Measurements from ENCODE around the gene HOXB8. TPM values are rescaled to one million over a fixed set of nuclear protein-coding genes. Genes with fewer than 3 reads are reported as not detected.

The HOXB8 gene
- total RNA-seq, 1 experiment from 2014 or later: 0.70 TPM

DNA sequence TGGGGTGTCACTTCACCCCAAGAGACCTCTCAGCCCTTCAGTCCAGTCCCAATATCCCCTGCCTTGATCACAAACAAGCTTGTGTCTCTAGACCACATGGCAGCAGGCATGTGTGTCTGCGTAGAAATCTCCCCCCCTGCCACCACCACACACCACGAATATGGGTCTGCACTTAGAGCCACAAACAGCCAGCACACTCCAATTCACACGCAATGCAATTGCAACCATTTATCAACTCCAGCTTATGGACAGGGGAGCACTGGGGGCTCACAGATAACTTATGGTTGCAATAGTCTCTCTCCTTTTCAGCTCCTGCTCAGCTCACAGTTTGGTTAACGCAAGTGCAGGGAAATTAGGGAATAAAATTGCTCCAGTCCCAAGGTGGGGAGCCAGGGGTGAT is 8.5 kb upstream of the HOXB8 start:
- BruUV-seq (replicated peaks): no TSS peak
- no peak overlapping the region for H3K4me2 ChIP-seq
- peaks cover 5% of the 10 kb centered on the region; the same call in 1 of the 2 replicates for H3K27me3 ChIP-seq (ENCODE audit: insufficient read depth, low read depth)

GRCh38 chr17:48622857-48623256 is 7.8 kb upstream of the HOXB8 start:
- POLR2A ChIA-PET (ENCODE audit: unreplicated experiment): no interaction called here
- Histone ChIP-seq H3K27ac (no peak overlapping the region), H4K20me1 (ENCODE audit: insufficient read depth) (no peaks in the 10 kb centered on the region; the same call in 1 of the 2 replicates), H3K9me3 (ENCODE audit: insufficient read depth, low read depth) (no peaks in the 10 kb centered on the region), H3K4me3 (no peak overlapping the region), H3K36me3 (ENCODE audit: low read depth) (no peaks in the 10 kb centered on the region), H3K27me3 (ENCODE audit: insufficient read depth, low read depth) (no peaks in the 10 kb centered on the region), H3K79me2 (ENCODE audit: low read depth) (no peaks in the 10 kb centered on the region), H3K9me2 (ENCODE audit: insufficient read depth) (no peaks in the 10 kb centered on the region), H3K4me1 (replicated peaks; ENCODE audit: insufficient read depth) (peaks cover 8% of the 10 kb centered on the region; the same call in 1 of the 2 replicates), H3F3A (ENCODE audit: insufficient read depth, low read depth) (peaks cover 13% of the 10 kb centered on the region; the same call in 1 of the 2 replicates), H3K4me2 (no peak overlapping the region), H2AFZ (no peak overlapping the region)
- TF ChIP-seq EZH2 (IDR thresholded peaks at IDR 0.05; ENCODE audit: low read depth): no peak
- TF ChIP-seq, protein P1, sequence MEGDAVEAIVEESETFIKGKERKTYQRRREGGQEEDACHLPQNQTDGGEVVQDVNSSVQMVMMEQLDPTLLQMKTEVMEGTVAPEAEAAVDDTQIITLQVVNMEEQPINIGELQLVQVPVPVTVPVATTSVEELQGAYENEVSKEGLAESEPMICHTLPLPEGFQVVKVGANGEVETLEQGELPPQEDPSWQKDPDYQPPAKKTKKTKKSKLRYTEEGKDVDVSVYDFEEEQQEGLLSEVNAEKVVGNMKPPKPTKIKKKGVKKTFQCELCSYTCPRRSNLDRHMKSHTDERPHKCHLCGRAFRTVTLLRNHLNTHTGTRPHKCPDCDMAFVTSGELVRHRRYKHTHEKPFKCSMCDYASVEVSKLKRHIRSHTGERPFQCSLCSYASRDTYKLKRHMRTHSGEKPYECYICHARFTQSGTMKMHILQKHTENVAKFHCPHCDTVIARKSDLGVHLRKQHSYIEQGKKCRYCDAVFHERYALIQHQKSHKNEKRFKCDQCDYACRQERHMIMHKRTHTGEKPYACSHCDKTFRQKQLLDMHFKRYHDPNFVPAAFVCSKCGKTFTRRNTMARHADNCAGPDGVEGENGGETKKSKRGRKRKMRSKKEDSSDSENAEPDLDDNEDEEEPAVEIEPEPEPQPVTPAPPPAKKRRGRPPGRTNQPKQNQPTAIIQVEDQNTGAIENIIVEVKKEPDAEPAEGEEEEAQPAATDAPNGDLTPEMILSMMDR (conservative IDR thresholded peaks at IDR 0.05): no peak
- CTCF ChIA-PET: interaction anchor here (0.6 kb wide), 1 partner anchor 32 kb away, joined by 3 read pairs; no protein-coding TSS in a partner anchor
- intact Hi-C loops (cut with micrococcal nuclease; ENCODE audit: unreplicated experiment): no loop called here
- DNase-seq: no peak
- no TSS peak for BruUV-seq (replicated peaks)

More for the DNA sequence above, 8.5 kb upstream of the HOXB8 start:
- Histone ChIP-seq H3K9me3 (ENCODE audit: insufficient read depth, low read depth) (no peaks in the 10 kb centered on the region), H3K27ac (no peak overlapping the region), H3K9me2 (ENCODE audit: insufficient read depth) (no peaks in the 10 kb centered on the region), H2AFZ (no peak overlapping the region), H3K36me3 (ENCODE audit: low read depth) (no peaks in the 10 kb centered on the region), H4K20me1 (ENCODE audit: insufficient read depth) (no peaks in the 10 kb centered on the region; the same call in 1 of the 2 replicates), H3K79me2 (ENCODE audit: low read depth) (no peaks in the 10 kb centered on the region), H3K4me1 (replicated peaks; ENCODE audit: insufficient read depth) (peaks cover 8% of the 10 kb centered on the region; the same call in 1 of the 2 replicates), H3K4me3 (no peak overlapping the region), H3F3A (ENCODE audit: insufficient read depth, low read depth) (peaks cover 13% of the 10 kb centered on the region; the same call in 1 of the 2 replicates)
- TF ChIP-seq, protein P1 (conservative IDR thresholded peaks at IDR 0.05): no peak
- TF ChIP-seq EZH2 (IDR thresholded peaks at IDR 0.05; ENCODE audit: low read depth): no peak
- DNase-seq: no peak
- intact Hi-C loops (cut with micrococcal nuclease; ENCODE audit: unreplicated experiment): no loop called here
- ChIA-PET POLR2A (ENCODE audit: unreplicated experiment) (no interaction called here), CTCF (interaction anchor here (0.6 kb wide), 1 partner anchor 33 kb away, joined by 3 read pairs; no protein-coding TSS in a partner anchor)

DNA sequence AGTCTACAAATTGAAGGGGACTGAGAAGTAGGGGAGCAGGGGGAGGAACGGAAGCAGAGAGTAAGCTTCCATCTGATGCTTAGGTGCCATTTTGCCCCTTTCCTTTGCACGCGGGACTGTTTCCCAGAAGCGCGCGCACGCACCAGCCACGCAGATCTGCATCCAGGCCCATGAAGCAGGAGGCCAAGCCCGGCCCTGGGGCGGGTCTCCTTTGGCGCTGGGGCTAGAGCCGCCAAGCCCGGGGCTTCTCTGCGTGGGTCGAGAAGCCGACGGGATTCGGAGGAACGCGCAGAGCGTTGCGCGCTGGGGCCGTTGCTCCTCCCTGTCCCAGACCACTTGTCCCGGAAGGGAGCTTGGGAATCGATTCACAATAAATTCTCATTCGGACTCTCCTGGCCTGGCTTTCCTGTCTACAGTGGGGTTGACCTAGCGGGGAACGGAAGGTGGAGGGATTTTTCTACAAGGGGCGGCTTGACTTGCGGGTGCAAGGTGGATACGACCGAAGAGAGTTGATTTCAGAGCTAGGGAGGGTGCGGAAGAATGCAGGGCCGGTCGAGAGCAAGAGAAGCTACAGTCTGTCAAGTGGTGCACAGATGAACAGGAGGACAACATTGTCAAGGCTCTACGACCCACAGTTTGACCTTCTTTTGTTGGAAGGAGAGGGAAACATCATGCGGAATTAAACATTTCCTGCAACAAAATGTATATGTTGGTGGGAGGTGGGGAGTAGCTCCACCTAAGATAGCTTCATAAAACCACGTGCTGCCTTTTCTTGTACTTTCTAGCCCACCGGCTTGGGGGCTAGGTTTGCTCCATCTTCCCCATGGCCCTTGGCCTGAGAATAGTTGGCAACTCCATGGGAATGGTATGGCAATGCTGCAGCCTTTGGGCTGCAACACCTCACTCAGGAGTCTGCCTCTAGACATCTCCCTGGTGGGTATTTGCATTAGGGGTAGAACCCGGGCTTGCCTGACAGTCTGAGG is 6.6 kb upstream of the HOXB8 start:
- Histone ChIP-seq H3K4me2 (no peak overlapping the region), H3K36me3 (ENCODE audit: low read depth) (no peaks in the 10 kb centered on the region), H2AFZ (no peak overlapping the region), H3K79me2 (ENCODE audit: low read depth) (no peaks in the 10 kb centered on the region), H3K9me2 (ENCODE audit: insufficient read depth) (no peaks in the 10 kb centered on the region), H3F3A (ENCODE audit: insufficient read depth, low read depth) (peaks cover 13% of the 10 kb centered on the region; the same call in 1 of the 2 replicates), H4K20me1 (ENCODE audit: insufficient read depth) (no peaks in the 10 kb centered on the region; the same call in 1 of the 2 replicates), H3K4me1 (replicated peaks; ENCODE audit: insufficient read depth) (peaks cover 4% of the 10 kb centered on the region; the same call in 1 of the 2 replicates), H3K27ac (no peak overlapping the region), H3K27me3 (ENCODE audit: insufficient read depth, low read depth) (no peaks in the 10 kb centered on the region), H3K9me3 (ENCODE audit: insufficient read depth, low read depth) (no peaks in the 10 kb centered on the region), H3K4me3 (no peak overlapping the region)
- no peak for DNase-seq
- intact Hi-C loops (cut with micrococcal nuclease; ENCODE audit: unreplicated experiment): no loop called here
- POLR2A ChIA-PET (ENCODE audit: unreplicated experiment): no interaction called here
- TF ChIP-seq, protein P1 (conservative IDR thresholded peaks at IDR 0.05): no peak
- TF ChIP-seq EZH2 (IDR thresholded peaks at IDR 0.05; ENCODE audit: low read depth): no peak
- CTCF ChIA-PET: interaction anchor here (0.5 to 0.8 kb wide), 2 partner anchors 270 to 404 kb away, joined by 6 to 11 read pairs; no protein-coding TSS in a partner anchor
- no TSS peak for BruUV-seq (replicated peaks)
